HL-60 (cell line): ENCODE data around the gene PRR20E.
"Not testable (repeated sequence)": the region's sequence is repeated elsewhere in the genome, so short reads cannot be mapped to it uniquely, and the experiment has no call there.

ENCODE experiments used
- DNase-seq, 2 experiments: peaks; one replicate each; pipeline ENCODE4 v3.0.0-alpha.2; 2010 to 2020; ENCODE audit warnings: low read depth in 1 of 2, low spot score in 1 of 2
- H3K27ac ChIP-seq: fragments of 250-450 bp; sonication (Bioruptor Pico); replicated peaks from 2 replicates; pipeline ENCODE4 v1.5.1; 2020; ENCODE audit warnings: mild to moderate bottlenecking, moderate library complexity
- H3K27me3 ChIP-seq: fragments of 250-450 bp; sonication (Bioruptor Pico); 2 replicates; pipeline ENCODE4 v1.5.1; 2021; ENCODE audit warnings: mild to moderate bottlenecking, moderate library complexity; ENCODE audit not compliant: insufficient read depth, poor library complexity, severe bottlenecking
- H3K4me3 ChIP-seq: replicated peaks from 2 replicates; pipeline ENCODE4 v1.5.1; 2011; ENCODE audit warnings: mild to moderate bottlenecking, control low read depth, low read length; ENCODE audit not compliant: insufficient read depth
- GABPA ChIP-seq: IDR thresholded peaks from 2 replicates; pipeline ENCODE4 v1.6.1; 2012; ENCODE audit warnings: low read depth
- POLR2AphosphoS5 ChIP-seq: IDR thresholded peaks from 2 replicates; pipeline ENCODE4 v1.6.1; 2012; ENCODE audit warnings: low read depth
- SPI1 ChIP-seq: IDR thresholded peaks from 2 replicates; pipeline ENCODE4 v1.6.1; 2012; ENCODE audit warnings: low read depth, mild to moderate bottlenecking, borderline replicate concordance
- TF ChIP-seq, protein P1 (sequence below): IDR thresholded peaks from 2 replicates; pipeline ENCODE4 v1.6.1; 2012; ENCODE audit warnings: low read depth; ENCODE audit not compliant: insufficient replicate concordance
- TF ChIP-seq, protein P2 (sequence below): IDR thresholded peaks from one replicate; pipeline ENCODE4 v1.5.1; 2011; ENCODE audit warnings: low read length, control low read depth, inconsistent platforms; ENCODE audit not compliant: insufficient read depth

Gene PRR20E

DNA sequence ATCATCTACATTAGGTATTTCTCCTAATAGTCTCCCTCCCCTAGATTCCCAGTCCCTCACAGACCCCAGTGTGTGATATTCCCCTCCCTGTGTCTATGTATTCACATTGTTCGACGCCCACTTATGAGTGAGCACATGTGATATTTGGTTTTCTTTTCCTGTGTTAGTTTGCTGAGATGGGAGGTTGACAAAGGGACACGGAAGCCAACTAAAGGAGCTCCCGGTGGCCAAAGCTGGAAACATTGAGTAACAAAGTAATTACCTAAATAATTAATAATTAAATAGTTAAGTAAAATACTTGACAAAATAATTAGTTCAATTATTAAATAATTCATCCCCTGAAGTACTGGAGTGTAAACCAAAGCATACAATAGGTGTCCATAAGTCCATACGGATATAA, 28.0 kb upstream of the PRR20E start:
- TF ChIP-seq POLR2AphosphoS5: no peak
- TF ChIP-seq GABPA: no peak
- TF ChIP-seq, protein P1, sequence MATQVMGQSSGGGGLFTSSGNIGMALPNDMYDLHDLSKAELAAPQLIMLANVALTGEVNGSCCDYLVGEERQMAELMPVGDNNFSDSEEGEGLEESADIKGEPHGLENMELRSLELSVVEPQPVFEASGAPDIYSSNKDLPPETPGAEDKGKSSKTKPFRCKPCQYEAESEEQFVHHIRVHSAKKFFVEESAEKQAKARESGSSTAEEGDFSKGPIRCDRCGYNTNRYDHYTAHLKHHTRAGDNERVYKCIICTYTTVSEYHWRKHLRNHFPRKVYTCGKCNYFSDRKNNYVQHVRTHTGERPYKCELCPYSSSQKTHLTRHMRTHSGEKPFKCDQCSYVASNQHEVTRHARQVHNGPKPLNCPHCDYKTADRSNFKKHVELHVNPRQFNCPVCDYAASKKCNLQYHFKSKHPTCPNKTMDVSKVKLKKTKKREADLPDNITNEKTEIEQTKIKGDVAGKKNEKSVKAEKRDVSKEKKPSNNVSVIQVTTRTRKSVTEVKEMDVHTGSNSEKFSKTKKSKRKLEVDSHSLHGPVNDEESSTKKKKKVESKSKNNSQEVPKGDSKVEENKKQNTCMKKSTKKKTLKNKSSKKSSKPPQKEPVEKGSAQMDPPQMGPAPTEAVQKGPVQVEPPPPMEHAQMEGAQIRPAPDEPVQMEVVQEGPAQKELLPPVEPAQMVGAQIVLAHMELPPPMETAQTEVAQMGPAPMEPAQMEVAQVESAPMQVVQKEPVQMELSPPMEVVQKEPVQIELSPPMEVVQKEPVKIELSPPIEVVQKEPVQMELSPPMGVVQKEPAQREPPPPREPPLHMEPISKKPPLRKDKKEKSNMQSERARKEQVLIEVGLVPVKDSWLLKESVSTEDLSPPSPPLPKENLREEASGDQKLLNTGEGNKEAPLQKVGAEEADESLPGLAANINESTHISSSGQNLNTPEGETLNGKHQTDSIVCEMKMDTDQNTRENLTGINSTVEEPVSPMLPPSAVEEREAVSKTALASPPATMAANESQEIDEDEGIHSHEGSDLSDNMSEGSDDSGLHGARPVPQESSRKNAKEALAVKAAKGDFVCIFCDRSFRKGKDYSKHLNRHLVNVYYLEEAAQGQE: no peak
- TF ChIP-seq, protein P2, sequence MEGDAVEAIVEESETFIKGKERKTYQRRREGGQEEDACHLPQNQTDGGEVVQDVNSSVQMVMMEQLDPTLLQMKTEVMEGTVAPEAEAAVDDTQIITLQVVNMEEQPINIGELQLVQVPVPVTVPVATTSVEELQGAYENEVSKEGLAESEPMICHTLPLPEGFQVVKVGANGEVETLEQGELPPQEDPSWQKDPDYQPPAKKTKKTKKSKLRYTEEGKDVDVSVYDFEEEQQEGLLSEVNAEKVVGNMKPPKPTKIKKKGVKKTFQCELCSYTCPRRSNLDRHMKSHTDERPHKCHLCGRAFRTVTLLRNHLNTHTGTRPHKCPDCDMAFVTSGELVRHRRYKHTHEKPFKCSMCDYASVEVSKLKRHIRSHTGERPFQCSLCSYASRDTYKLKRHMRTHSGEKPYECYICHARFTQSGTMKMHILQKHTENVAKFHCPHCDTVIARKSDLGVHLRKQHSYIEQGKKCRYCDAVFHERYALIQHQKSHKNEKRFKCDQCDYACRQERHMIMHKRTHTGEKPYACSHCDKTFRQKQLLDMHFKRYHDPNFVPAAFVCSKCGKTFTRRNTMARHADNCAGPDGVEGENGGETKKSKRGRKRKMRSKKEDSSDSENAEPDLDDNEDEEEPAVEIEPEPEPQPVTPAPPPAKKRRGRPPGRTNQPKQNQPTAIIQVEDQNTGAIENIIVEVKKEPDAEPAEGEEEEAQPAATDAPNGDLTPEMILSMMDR: no peak
- TF ChIP-seq SPI1: no peak
- H3K27me3 ChIP-seq: no peaks in the 10 kb centered on the region
- no peak for DNase-seq
- H3K27ac ChIP-seq: no peak overlapping the region
- H3K4me3 ChIP-seq: no peak overlapping the region

DNA sequence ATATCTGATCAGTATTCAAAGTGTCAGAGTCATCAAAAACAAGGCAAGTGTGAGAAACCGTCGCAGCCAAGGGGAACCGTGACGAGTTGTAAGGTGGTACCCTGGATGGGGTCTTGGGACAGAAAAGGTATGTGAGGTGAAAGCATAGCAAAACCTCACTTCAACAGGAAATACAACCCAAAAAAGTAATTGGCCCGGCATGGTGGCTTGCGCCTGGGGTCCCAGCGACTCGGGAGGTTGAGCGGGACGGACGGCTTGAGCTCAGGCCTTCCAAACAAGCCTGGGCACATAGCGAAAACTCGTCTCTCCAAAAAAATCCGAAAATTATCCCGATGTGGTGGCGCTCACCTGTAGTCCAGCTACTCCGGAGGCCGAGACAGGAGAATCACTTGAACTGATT, 27.2 kb upstream of the PRR20E start:
- not testable (repeated sequence) for H3K27ac ChIP-seq, H3K4me3 ChIP-seq, DNase-seq, H3K27me3 ChIP-seq

DNA sequence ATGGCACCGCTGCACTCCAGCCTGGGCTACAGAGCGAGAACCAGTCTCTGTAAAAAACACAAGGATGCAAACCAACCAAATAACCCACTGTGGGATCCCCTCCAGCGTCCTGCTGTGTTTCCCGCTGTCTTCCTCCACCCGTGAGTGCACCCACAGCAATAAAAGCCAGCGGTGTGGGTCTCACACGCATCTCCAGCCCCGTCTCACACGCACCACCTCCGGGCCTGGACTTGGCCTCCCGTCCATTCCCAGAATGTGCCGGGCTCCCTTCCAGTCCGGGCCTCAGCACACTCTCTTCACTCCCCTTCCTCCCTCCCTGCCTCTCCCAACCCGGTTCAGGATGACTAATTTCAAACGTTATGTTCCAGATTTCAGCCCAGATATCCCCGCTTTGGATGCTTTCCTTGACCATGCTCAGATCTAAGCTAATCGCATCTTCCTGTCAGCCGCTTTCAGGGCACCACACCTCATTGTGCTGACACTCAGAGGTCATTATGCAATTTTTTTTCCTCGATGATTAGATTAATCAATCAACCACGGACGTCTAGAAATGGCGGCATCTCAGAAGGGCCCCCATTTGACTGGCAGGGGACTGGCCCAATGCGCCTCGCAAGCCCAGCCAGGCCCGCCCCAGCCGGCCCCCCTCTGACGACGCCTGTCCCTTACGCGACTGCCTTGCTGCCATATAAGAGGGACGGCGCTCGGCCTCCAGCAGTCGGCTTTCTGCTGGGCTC, 26.6 kb upstream of the PRR20E start, which contains the start of gene PRR20A:
PRR20A (plus strand) TSS at position 684 of the 734 bp plus-strand sequence. CDS start 387 bp downstream, outside the sequence.
- H3K27ac ChIP-seq, H3K27me3 ChIP-seq, DNase-seq, H3K4me3 ChIP-seq: not testable (repeated sequence)

DNA sequence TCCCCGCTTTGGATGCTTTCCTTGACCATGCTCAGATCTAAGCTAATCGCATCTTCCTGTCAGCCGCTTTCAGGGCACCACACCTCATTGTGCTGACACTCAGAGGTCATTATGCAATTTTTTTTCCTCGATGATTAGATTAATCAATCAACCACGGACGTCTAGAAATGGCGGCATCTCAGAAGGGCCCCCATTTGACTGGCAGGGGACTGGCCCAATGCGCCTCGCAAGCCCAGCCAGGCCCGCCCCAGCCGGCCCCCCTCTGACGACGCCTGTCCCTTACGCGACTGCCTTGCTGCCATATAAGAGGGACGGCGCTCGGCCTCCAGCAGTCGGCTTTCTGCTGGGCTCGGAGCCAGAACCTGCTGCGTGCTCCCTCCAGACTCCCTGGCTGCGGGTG, 19.8 kb upstream of the PRR20E start, which contains the start of gene PRR20B:
PRR20B (plus strand) TSS at position 301 of the 400 bp plus-strand sequence. CDS start 387 bp downstream, outside the sequence.
- not testable (repeated sequence) for DNase-seq, H3K4me3 ChIP-seq, H3K27ac ChIP-seq, H3K27me3 ChIP-seq

DNA sequence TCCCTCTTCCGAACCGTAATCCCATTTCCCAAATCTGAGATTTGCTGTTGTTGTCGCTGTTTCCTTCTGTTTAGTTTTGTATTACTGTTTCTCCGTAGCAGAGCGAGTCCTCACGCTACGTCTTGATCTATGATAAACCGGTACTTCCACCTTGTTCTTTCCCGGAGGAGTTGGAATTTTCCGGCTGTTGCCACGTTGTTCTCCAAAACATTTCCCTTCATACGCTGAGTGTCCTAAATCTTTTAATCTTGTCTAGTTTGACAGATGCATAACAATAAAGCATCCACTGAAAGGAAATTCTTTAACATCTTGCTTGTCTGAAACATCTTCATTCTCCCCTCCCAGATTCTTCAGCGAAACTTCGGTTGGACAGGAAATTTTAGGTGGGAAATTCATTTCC, 18.9 kb upstream of the PRR20E start:
- not testable (repeated sequence) for H3K27me3 ChIP-seq, H3K27ac ChIP-seq, H3K4me3 ChIP-seq
- DNase-seq: peak in 1 of 2 experiments; percentile 21

DNA sequence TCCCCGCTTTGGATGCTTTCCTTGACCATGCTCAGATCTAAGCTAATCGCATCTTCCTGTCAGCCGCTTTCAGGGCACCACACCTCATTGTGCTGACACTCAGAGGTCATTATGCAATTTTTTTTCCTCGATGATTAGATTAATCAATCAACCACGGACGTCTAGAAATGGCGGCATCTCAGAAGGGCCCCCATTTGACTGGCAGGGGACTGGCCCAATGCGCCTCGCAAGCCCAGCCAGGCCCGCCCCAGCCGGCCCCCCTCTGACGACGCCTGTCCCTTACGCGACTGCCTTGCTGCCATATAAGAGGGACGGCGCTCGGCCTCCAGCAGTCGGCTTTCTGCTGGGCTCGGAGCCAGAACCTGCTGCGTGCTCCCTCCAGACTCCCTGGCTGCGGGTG, 13.2 kb upstream of the PRR20E start, which contains the start of gene PRR20C:
PRR20C (plus strand) TSS at position 301 of the 400 bp plus-strand sequence. CDS start 387 bp downstream, outside the sequence.
- not testable (repeated sequence) for H3K27me3 ChIP-seq, H3K27ac ChIP-seq, DNase-seq, H3K4me3 ChIP-seq

DNA sequence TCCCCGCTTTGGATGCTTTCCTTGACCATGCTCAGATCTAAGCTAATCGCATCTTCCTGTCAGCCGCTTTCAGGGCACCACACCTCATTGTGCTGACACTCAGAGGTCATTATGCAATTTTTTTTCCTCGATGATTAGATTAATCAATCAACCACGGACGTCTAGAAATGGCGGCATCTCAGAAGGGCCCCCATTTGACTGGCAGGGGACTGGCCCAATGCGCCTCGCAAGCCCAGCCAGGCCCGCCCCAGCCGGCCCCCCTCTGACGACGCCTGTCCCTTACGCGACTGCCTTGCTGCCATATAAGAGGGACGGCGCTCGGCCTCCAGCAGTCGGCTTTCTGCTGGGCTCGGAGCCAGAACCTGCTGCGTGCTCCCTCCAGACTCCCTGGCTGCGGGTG, 6.7 kb upstream of the PRR20E start, which contains the start of gene PRR20D:
PRR20D (plus strand) TSS at position 301 of the 400 bp plus-strand sequence. CDS start 387 bp downstream, outside the sequence.
- DNase-seq, H3K27ac ChIP-seq, H3K27me3 ChIP-seq, H3K4me3 ChIP-seq: not testable (repeated sequence)

DNA sequence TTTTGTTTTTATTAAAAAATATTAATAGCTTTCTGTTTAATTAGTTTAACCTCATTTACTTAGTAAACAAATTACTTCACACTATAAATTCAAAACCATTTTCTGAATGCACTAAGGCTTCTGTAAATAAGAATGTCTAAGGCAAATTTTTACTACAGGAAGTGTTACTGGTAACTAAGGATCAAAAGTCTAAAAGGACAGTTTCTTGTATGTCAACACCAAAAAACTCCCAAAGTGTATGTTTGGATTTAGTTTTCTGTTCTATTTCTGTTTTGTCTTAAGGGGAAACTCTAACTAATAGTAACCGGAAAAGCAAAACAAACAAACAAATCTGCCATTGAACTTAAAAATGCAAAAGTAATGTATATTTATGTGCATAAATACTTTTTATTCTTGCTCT, 24.7 kb downstream of the PRR20E start:
- Histone ChIP-seq H3K27ac (no peak overlapping the region), H3K27me3 (no peaks in the 10 kb centered on the region), H3K4me3 (no peak overlapping the region)
- TF ChIP-seq, protein P1: no peak
- no peak for TF ChIP-seq SPI1
- TF ChIP-seq, protein P2: no peak
- no peak for TF ChIP-seq POLR2AphosphoS5
- TF ChIP-seq GABPA: no peak
- no peak for DNase-seq
